GM06990 (cell line): ENCODE results near the gene EML1.

Experiments
- DNase-seq: peaks from one replicate; pipeline ENCODE4 v3.0.0-alpha.2; 2011; ENCODE audit not compliant: insufficient read length; ENCODE audit errors: extremely low read depth
- H3K27me3 ChIP-seq: replicated peaks from 2 replicates; pipeline ENCODE4 v1.6.0; 2011; ENCODE audit warnings: low read length; ENCODE audit not compliant: control insufficient read depth, insufficient read depth
- H3K36me3 ChIP-seq: 2 replicates; pipeline ENCODE4 v1.5.1; 2011; ENCODE audit warnings: low read length; ENCODE audit not compliant: control insufficient read depth, insufficient read depth
- H3K4me3 ChIP-seq: replicated peaks from 2 replicates; pipeline ENCODE4 v1.5.1; 2011; ENCODE audit warnings: low read depth, mild to moderate bottlenecking, control low read depth, low read length
- TF ChIP-seq, protein P1 (sequence below): IDR thresholded peaks from 2 replicates; pipeline ENCODE4 v1.5.1; 2011; ENCODE audit warnings: low read length, control low read depth, mild to moderate bottlenecking, inconsistent platforms; ENCODE audit not compliant: insufficient read depth, poor library complexity, severe bottlenecking

EML1 gene

GRCh38 chr14:99788713-99789112, 4.5 kb upstream of the EML1 start:
- H3K36me3 ChIP-seq: no peaks in the 10 kb centered on the region
- no peak for DNase-seq
- 0 out of 2 replicates have a peak, but pooled peaks cover 1% of the 10 kb centered on the region for H3K27me3 ChIP-seq
- TF ChIP-seq, protein P1, sequence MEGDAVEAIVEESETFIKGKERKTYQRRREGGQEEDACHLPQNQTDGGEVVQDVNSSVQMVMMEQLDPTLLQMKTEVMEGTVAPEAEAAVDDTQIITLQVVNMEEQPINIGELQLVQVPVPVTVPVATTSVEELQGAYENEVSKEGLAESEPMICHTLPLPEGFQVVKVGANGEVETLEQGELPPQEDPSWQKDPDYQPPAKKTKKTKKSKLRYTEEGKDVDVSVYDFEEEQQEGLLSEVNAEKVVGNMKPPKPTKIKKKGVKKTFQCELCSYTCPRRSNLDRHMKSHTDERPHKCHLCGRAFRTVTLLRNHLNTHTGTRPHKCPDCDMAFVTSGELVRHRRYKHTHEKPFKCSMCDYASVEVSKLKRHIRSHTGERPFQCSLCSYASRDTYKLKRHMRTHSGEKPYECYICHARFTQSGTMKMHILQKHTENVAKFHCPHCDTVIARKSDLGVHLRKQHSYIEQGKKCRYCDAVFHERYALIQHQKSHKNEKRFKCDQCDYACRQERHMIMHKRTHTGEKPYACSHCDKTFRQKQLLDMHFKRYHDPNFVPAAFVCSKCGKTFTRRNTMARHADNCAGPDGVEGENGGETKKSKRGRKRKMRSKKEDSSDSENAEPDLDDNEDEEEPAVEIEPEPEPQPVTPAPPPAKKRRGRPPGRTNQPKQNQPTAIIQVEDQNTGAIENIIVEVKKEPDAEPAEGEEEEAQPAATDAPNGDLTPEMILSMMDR: no peak
- H3K4me3 ChIP-seq: no peak overlapping the region

- H3K27me3 ChIP-seq: 0 out of 2 replicates have a peak, but pooled peaks cover 1% of the 10 kb centered on the region
- DNase-seq: no peak
- no peak overlapping the region for H3K4me3 ChIP-seq
- TF ChIP-seq, protein P1: no peak
- no peaks in the 10 kb centered on the region for H3K36me3 ChIP-seq
Observed at GRCh38 chr14:99789581-99789980, 3.6 kb upstream of the EML1 start.

- DNase-seq: no peak
- TF ChIP-seq, protein P1: no peak
- no peaks in the 10 kb centered on the region for H3K36me3 ChIP-seq
- H3K4me3 ChIP-seq: no peak overlapping the region
- 0 out of 2 replicates have a peak, but pooled peaks cover 1% of the 10 kb centered on the region for H3K27me3 ChIP-seq
Observed at GRCh38 chr14:99790201-99790977, 2.8 kb upstream of the EML1 start.

DNA sequence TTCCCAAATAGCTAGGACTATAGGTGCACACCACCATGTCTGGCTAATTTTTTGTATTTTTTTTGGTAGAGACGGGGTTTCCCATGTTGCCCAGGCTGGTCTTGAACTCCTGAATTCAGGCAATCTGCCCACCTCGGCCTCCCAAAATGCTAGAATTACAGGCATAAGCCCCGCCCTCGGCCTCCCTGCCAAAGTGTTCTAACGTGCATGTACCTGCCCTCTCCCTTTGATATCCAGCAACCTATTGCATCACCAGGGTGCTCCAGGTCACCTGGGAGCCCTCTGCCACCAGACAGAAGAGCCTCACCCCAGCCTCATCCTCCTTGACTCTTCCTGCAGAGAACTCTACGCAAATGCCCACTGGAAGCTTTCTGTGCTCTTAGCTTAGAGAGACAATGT, 2.2 kb upstream of the EML1 start:
- 0 out of 2 replicates have a peak, but pooled peaks cover 1% of the 10 kb centered on the region for H3K27me3 ChIP-seq
- DNase-seq: no peak
- TF ChIP-seq, protein P1: no peak

DNA sequence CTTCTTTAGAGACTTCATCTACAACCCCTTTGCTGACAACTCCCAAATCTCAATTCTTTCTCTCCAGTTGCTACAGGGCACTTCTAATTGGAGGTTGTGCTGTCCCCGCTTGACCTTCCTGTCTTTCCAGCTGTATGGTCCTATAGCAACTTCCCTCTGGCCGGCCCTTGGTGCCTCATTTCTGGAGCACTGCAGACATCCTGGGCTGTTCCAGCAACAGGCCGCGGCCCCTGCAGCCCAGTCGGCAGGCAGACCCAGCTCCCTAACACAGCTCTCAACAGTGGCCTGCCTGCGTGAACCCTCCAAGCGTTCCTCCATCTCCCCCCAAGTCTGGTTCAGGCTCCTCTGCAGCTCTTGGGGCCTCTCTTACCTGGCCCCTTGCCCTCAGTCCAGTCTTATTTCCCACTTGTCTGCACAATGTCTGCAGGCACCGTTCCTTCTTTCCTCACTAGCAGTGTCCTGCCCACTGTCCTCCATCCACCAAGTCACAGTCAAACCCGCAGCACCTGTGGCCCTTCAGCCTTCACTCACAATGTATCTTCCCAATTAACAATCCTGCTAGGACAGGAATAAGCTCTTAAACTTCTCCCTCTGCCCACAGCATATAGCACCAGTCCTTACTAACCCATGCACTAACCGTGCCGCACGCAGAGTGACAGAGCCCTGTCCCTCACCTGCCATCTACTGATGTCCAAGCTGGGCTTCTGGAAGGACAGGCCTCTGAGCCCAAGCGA, 1.6 kb upstream of the EML1 start:
- TF ChIP-seq, protein P1: no peak
- H3K36me3 ChIP-seq: no peaks in the 10 kb centered on the region
- no peaks in the 10 kb centered on the region for H3K27me3 ChIP-seq
- no peak overlapping the region for H3K4me3 ChIP-seq
- no peak for DNase-seq

More for the DNA sequence above, 2.2 kb upstream of the EML1 start:
- H3K36me3 ChIP-seq: no peaks in the 10 kb centered on the region
- H3K4me3 ChIP-seq: no peak overlapping the region
